ENCODE results near the gene SLC18B1. TPM values are rescaled to one million over a fixed set of nuclear protein-coding genes. Genes with fewer than 3 reads are reported as not detected.

SLC18B1 gene
- total and polyA plus RNA-seq, 2 of the 8 experiments (the other 6 are each of a cell fraction or from before 2014, with no cell fraction given), result 17.2 to 23.4 TPM

DNA sequence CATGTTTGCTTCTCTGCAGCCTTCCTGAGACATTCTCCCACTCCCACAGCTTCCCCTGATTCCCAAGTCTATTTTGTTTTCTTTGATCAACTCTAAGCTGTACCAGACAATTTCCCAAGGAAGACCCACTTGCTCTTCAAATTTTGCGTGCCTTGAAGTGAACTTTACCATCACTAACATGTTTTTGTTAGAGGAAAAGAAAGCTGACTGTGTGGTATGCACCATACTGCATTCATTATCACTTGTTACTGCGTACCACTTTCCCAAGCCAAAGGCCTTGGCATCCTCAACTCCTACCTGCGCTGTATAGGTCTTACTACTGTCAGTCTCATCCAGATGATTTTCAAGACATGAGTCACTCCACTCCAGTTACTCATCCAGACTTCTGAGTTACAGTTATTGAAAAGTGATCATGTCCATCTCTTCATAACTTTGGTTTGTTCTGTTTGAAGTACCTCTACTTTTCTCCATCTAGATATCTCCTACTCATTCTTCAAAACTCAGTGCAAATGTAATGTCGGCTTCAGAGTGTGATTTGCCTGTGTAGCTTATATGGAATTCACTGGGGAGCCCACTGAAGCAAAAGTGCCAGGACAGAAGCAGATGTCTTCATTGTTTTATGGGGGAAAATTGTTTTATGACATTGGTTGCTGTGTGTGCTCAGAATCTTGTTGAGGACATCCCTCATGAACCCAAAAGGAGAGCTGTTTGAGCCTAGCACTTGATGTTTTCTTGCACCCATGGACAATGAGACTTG is 21.1 kb upstream of the SLC18B1 start:
- no peak for FAIRE-seq
- Histone ChIP-seq H3K9me3 (ENCODE audit: insufficient read depth in 2 of 2, low read depth in 1 of 2, low read length in 1 of 2) (no peaks in the 10 kb centered on the region), H2BK20ac (ENCODE audit: low read length) (no peak overlapping the region), H3K14ac (ENCODE audit: insufficient read length) (no peak overlapping the region), H2AK5ac (ENCODE audit: low read depth, low read length) (no peak overlapping the region), H3K4me1 (replicated peaks in 1 of 4; ENCODE audit: control insufficient read depth in 3 of 4, insufficient read depth in 4 of 4, low read length in 3 of 4) (peaks cover 0 to 8% (median 5%) of the 10 kb centered on the region in 4 experiments; a peak in 6 of 7 replicates), H3K36me3 (ENCODE audit: control insufficient read depth in 2 of 4, insufficient read depth in 4 of 4, low read length in 3 of 4) (peaks cover 31 to 49% (median 42%) of the 10 kb centered on the region in 4 experiments), H2AFZ (ENCODE audit: low read length) (no peak overlapping the region), H3K23me2 (ENCODE audit: low read depth, low read length) (peaks cover 5% of the 10 kb centered on the region), H3K56ac (replicated peaks; ENCODE audit: insufficient read length, low read depth, low read length) (no peak overlapping the region), H3K79me2 (ENCODE audit: control insufficient read depth in 1 of 2, insufficient read depth in 2 of 2, low read length in 2 of 2) (peaks cover 9 to 27% of the 10 kb centered on the region in 2 experiments), H3K4ac (replicated peaks; ENCODE audit: insufficient read length, low read depth, low read length) (no peak overlapping the region), H4K5ac (ENCODE audit: insufficient read length, low read depth, low read length) (no peak overlapping the region), H3K9ac (replicated peaks in 1 of 4; ENCODE audit: extremely low read depth in 1 of 4, low read depth in 3 of 4, low read length in 3 of 4) (no peak overlapping the region), H4K8ac (ENCODE audit: extremely low read depth, insufficient read depth, low read length) (no peak overlapping the region), H3K23ac (ENCODE audit: insufficient read length) (no peak overlapping the region), H3K4me2 (ENCODE audit: insufficient read depth in 1 of 2, low read depth in 2 of 2, low read length in 2 of 2) (no peak overlapping the region), H2BK120ac (replicated peaks; ENCODE audit: low read depth, low read length) (no peak overlapping the region), H3K4me3 (ENCODE audit: extremely low read depth in 1 of 4, insufficient read depth in 2 of 4, low read depth in 3 of 4, low read length in 4 of 4) (no peak overlapping the region), H3K27ac (ENCODE audit: low read depth, low read length) (no peak overlapping the region), H2BK15ac (ENCODE audit: low read length) (no peak overlapping the region), H3K27me3 (replicated peaks in 1 of 4; ENCODE audit: control insufficient read depth in 3 of 4, extremely low read depth in 1 of 4, insufficient read depth in 3 of 4, low read length in 3 of 4) (no peaks in the 10 kb centered on the region), H3K18ac (ENCODE audit: extremely low read depth, low read length) (no peak overlapping the region), H4K91ac (replicated peaks; ENCODE audit: insufficient read length, low read length) (no peak overlapping the region), H2BK5ac (ENCODE audit: low read depth, low read length) (no peak overlapping the region), H2BK12ac (ENCODE audit: low read depth, low read length) (no peak overlapping the region), H3K79me1 (ENCODE audit: low read depth, low read length) (no peaks in the 10 kb centered on the region), H4K20me1 (replicated peaks in 1 of 2; ENCODE audit: control insufficient read depth in 1 of 2, insufficient read depth in 2 of 2, low read length in 2 of 2) (peaks cover 20 to 22% of the 10 kb centered on the region in 2 experiments)
- no peak for DNase-seq (ENCODE audit: low read depth in 1 of 2, low spot score in 2 of 2)
- POLR2A ChIA-PET (ENCODE audit: partially characterized antibody), result interaction anchor here (0.6 to 7.4 kb wide), 18 partner anchors 9 to 868 kb away, joined by 3 to 122 read pairs (median 4); partner anchors contain the start of genes CCN2 and SLC18B1
- CTCF ChIA-PET (ENCODE audit: partially characterized antibody), result interaction anchor here (1.0 to 1.6 kb wide), 4 partner anchors 9 to 21 kb away, joined by 3 to 8 read pairs (median 4); partner anchors contain the start of gene SLC18B1
- 63% methylated on average over 4 of the region's 4 CpGs; no CpG with 5 or more reads in 1 of the 2 experiments for WGBS, 2 experiments (ENCODE audit: extremely low coverage in 1 of 2, insufficient coverage in 1 of 2, insufficient read length in 1 of 2, insufficient replicate concordance in 2 of 2, low coverage in 1 of 2, low lambda C conversion rate in 2 of 2, missing lambda C conversion rate in 1 of 2)
- no peak for TF ChIP-seq EZH2 (IDR thresholded peaks at IDR 0.05; ENCODE audit: low read depth, low read length, severe bottlenecking)
- peak; percentile 46 for TF ChIP-seq TAF7 (optimal IDR thresholded peaks at IDR 0.05; ENCODE audit: borderline replicate concordance, low read depth, low read length)
- peak; percentile 50; the same call in 1 of the 2 replicates for TF ChIP-seq SP4 (IDR thresholded peaks at IDR 0.05; ENCODE audit: low read length)
- TF ChIP-seq POLR2A (IDR thresholded peaks at IDR 0.05; ENCODE audit: control extremely low read depth in 1 of 2, low read depth in 2 of 2, low read length in 2 of 2), result peak; percentile 24 to 65
- peak; percentile 80 for TF ChIP-seq POLR2AphosphoS5 (IDR thresholded peaks at IDR 0.05; ENCODE audit: low read depth, low read length)

Measured in H1 (cell line).